Nephron (organoid): ENCODE results near the gene RACGAP1.

Source experiments
- H3K27ac Mint-ChIP-seq, 3 experiments: 2 replicates each; pipeline ENCODE4 v1.8.0; 2020; ENCODE audit warnings: mixed read lengths in 3 of 3, mild to moderate bottlenecking in 2 of 3, moderate library complexity in 1 of 3
- H3K27me3 Mint-ChIP-seq: 2 replicates; pipeline ENCODE4 v1.8.0; 2021; ENCODE audit warnings: low read depth, mild to moderate bottlenecking, moderate library complexity, mixed read lengths
- H3K36me3 Mint-ChIP-seq: 2 replicates; pipeline ENCODE4 v1.8.0; 2020; ENCODE audit warnings: low read depth, mixed read lengths
- H3K4me1 Mint-ChIP-seq: 2 replicates; pipeline ENCODE4 v1.8.0; 2020; ENCODE audit warnings: mixed read lengths
- H3K4me3 Mint-ChIP-seq, 3 experiments: 2 replicates each; pipeline ENCODE4 v1.8.0; 2020; ENCODE audit warnings: mild to moderate bottlenecking in 3 of 3, mixed read lengths in 3 of 3, moderate library complexity in 2 of 3
- H3K9me3 Mint-ChIP-seq: 2 replicates; pipeline ENCODE4 v1.8.0; 2020; ENCODE audit warnings: mixed read lengths
- CTCF ChIP-seq, 3 experiments: fragments of 200-600 bp; sonication (generic); IDR thresholded peaks; one replicate each; pipeline ENCODE4 v1.5.0; 2021; ENCODE audit warnings: antibody characterized with exemption in 3 of 3; ENCODE audit not compliant: unreplicated experiment in 3 of 3

The RACGAP1 gene

GRCh38 chr12:49954863-49955830, 70.1 kb downstream of the RACGAP1 start:
- TF ChIP-seq CTCF (IDR thresholded peaks at IDR 0.05; ENCODE audit: unreplicated experiment in 3 of 3) = no peak
- H3K27me3 Mint-ChIP-seq = peaks cover 69% of the 10 kb centered on the region
- H3K27ac Mint-ChIP-seq = no peak overlapping the region
- H3K4me3 Mint-ChIP-seq = no peak overlapping the region
- peaks cover 11% of the 10 kb centered on the region for H3K4me1 Mint-ChIP-seq
- H3K36me3 Mint-ChIP-seq = no peaks in the 10 kb centered on the region
- H3K9me3 Mint-ChIP-seq = no peaks in the 10 kb centered on the region

- H3K36me3 Mint-ChIP-seq = no peaks in the 10 kb centered on the region
- H3K27me3 Mint-ChIP-seq = peaks cover 65% of the 10 kb centered on the region
- TF ChIP-seq CTCF (IDR thresholded peaks at IDR 0.05; ENCODE audit: unreplicated experiment in 3 of 3) = no peak
- no peak overlapping the region for H3K27ac Mint-ChIP-seq
- peaks cover 4% of the 10 kb centered on the region for H3K4me1 Mint-ChIP-seq
- no peak overlapping the region for H3K4me3 Mint-ChIP-seq
- H3K9me3 Mint-ChIP-seq = no peaks in the 10 kb centered on the region
Observed at GRCh38 chr12:49953961-49954846, 71.1 kb downstream of the RACGAP1 start.

DNA sequence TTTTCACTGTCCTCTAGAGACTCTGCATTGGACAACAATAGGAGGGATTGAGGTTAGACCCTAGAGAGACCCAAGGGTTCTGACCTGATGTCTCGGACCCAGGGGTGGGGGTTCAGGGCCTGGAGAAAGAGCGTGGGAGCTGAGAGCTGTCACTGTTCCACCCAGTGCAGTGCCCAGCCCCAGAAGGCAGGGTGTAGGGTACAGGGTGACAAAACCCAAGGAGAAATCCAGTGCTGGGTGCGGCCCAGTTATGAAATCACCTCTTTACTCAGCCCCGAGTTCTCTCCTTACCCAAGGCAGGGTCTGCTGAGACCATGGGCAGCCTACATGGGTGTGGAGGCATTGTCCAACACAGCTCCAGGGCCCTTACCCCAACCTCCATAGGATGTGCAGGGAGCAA, 72.1 kb downstream of the RACGAP1 start:
- H3K36me3 Mint-ChIP-seq = no peaks in the 10 kb centered on the region
- no peak overlapping the region for H3K27ac Mint-ChIP-seq
- no peak for TF ChIP-seq CTCF (IDR thresholded peaks at IDR 0.05; ENCODE audit: unreplicated experiment in 3 of 3)
- peaks cover 56% of the 10 kb centered on the region for H3K27me3 Mint-ChIP-seq
- H3K4me1 Mint-ChIP-seq = no peaks in the 10 kb centered on the region
- no peaks in the 10 kb centered on the region for H3K9me3 Mint-ChIP-seq
- H3K4me3 Mint-ChIP-seq = no peak overlapping the region

DNA sequence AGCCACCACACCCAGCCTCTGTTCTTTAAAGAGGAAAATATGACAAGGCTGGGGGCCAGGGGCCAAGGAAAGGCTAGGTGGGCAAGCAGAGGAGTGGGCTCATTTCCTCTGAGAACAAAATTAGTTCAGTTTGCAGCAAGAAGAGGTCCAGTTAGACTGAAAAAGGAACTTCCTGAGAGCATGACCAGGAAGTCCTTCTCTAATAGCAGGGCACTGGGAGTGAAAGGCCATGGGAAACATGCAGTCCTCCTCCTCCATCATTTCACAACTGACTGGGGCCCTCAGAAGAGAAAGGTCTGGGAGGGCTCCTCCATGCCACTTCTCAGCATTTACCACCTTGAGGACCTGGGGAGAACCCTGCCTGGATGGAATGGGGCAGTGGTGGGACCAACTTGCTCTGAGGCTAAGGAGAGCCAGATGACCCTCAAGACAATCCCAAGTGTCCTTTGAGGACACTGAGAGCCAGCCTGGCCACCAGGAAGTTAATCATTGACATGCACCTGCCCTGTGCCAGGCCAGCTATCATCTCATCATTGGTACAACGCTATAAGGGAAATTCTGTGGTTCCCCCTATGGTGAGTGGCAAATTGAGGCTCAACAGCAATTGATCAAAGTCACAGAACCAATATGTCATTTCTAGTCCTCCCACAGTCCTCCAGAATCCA, 72.8 kb downstream of the RACGAP1 start:
- Mint-ChIP-seq H3K27me3 (peaks cover 56% of the 10 kb centered on the region), H3K4me1 (no peaks in the 10 kb centered on the region), H3K27ac (no peak overlapping the region), H3K9me3 (no peaks in the 10 kb centered on the region), H3K36me3 (no peaks in the 10 kb centered on the region), H3K4me3 (no peak overlapping the region)
- no peak for TF ChIP-seq CTCF (IDR thresholded peaks at IDR 0.05; ENCODE audit: unreplicated experiment in 3 of 3)

- H3K4me3 Mint-ChIP-seq = no peak overlapping the region
- peaks cover 50% of the 10 kb centered on the region for H3K27me3 Mint-ChIP-seq
- H3K9me3 Mint-ChIP-seq = no peaks in the 10 kb centered on the region
- no peaks in the 10 kb centered on the region for H3K4me1 Mint-ChIP-seq
- no peak for TF ChIP-seq CTCF (IDR thresholded peaks at IDR 0.05; ENCODE audit: unreplicated experiment in 3 of 3)
- H3K27ac Mint-ChIP-seq = no peak overlapping the region
- no peaks in the 10 kb centered on the region for H3K36me3 Mint-ChIP-seq
Observed at GRCh38 chr12:49951411-49952240, 73.7 kb downstream of the RACGAP1 start.
